ENCODE results near the gene ACTRT2.

DNA sequence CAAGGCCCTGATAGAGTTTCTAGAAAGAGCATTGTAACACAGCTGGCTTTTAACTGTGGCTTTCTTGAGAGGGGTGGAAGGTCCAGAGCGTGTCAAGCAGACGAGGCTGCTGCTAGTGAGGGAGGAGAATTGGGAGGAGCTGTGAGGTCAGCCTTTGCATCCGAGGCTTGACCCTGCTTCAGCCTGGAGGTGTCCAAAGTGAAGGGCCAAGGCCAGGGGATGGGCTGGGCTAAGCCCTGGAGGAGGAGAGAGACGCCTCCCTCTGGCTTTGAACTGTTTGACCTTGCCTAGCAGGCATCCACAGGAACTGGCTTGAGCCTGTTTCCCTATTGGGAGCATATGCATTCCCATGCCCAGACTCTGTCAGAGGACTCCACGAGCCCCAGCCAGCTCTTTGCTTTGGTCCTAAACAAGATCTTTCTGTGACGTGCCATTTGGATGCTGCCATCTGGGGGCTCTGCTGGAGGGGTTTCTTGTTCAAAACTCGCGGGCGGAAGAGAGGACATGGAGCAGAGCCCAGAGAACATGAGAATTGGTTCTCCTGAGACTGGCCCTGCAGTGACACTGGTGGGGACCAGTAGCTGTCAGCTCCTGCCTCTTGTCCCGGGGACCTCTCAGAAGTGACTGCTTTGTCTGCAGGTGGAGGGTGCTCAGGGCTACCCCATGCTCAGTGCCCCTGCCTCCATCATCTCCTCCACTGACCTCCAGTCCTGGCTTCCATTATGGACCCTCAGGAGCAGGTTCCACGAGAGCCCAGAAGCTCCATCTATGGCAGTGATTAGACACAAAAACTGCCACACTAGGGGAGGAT is 5.5 kb downstream of the ACTRT2 start:
- no peak for TF ChIP-seq EZH2 (IDR thresholded peaks at IDR 0.05; ENCODE audit: borderline replicate concordance, control insufficient read depth, low read depth, low read length)
- TF ChIP-seq, protein P1, sequence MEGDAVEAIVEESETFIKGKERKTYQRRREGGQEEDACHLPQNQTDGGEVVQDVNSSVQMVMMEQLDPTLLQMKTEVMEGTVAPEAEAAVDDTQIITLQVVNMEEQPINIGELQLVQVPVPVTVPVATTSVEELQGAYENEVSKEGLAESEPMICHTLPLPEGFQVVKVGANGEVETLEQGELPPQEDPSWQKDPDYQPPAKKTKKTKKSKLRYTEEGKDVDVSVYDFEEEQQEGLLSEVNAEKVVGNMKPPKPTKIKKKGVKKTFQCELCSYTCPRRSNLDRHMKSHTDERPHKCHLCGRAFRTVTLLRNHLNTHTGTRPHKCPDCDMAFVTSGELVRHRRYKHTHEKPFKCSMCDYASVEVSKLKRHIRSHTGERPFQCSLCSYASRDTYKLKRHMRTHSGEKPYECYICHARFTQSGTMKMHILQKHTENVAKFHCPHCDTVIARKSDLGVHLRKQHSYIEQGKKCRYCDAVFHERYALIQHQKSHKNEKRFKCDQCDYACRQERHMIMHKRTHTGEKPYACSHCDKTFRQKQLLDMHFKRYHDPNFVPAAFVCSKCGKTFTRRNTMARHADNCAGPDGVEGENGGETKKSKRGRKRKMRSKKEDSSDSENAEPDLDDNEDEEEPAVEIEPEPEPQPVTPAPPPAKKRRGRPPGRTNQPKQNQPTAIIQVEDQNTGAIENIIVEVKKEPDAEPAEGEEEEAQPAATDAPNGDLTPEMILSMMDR (IDR thresholded peaks at IDR 0.05 in 2 of 3, conservative IDR thresholded peaks at IDR 0.05 in 1 of 3; ENCODE audit: control insufficient read depth in 2 of 3, extremely low read depth in 1 of 3, insufficient read depth in 1 of 3, low read depth in 3 of 3, low read length in 3 of 3) = no peak
- no peak for TF ChIP-seq RAD21 (IDR thresholded peaks at IDR 0.05; ENCODE audit: insufficient read depth, low read depth, low read length)
- TF ChIP-seq SP1 (IDR thresholded peaks at IDR 0.05; ENCODE audit: low read depth, low read length) = no peak
- no peak for TF ChIP-seq POLR2A (IDR thresholded peaks at IDR 0.05; ENCODE audit: low read depth, low read length)
- no peak for TF ChIP-seq HDAC2 (IDR thresholded peaks at IDR 0.05)
- TF ChIP-seq CEBPB (IDR thresholded peaks at IDR 0.05; ENCODE audit: borderline replicate concordance in 1 of 2, low read depth in 2 of 2, low read length in 2 of 2) = no peak
- TF ChIP-seq PKNOX1 (IDR thresholded peaks at IDR 0.05) = no peak
- no peak for TF ChIP-seq SREBF2 (IDR thresholded peaks at IDR 0.05; ENCODE audit: low read length)
- TF ChIP-seq YY1 (IDR thresholded peaks at IDR 0.05; ENCODE audit: low read depth, low read length) = no peak

Measured in GM12878 (cell line).